Measurements from ENCODE around the gene SRPRA. TPM values are rescaled to one million over a fixed set of nuclear protein-coding genes. Genes with fewer than 3 reads are reported as not detected.
"Not testable (repeated sequence)": the region's sequence is repeated elsewhere in the genome, so short reads cannot be mapped to it uniquely, and the experiment has no call there.

SRPRA gene
- total RNA-seq, 2 experiments from 2014 or later: 153 to 158 TPM

- peak overlapping the region; percentile 94 for H3K27ac Mint-ChIP-seq
Measured at GRCh38 chr11:126267650-126268049, 1.0 kb downstream of the SRPRA start.

GRCh38 chr11:126265811-126266210, 2.9 kb downstream of the SRPRA start:
- H3K27me3 Mint-ChIP-seq: no peaks in the 10 kb centered on the region
- H3K27ac Mint-ChIP-seq: no peak overlapping the region
- H3K4me3 Mint-ChIP-seq: no peak overlapping the region
- H3K36me3 Mint-ChIP-seq: peaks cover 49% of the 10 kb centered on the region
- H3K9me3 Mint-ChIP-seq: no peaks in the 10 kb centered on the region
- peaks cover 35% of the 10 kb centered on the region for H3K4me1 Mint-ChIP-seq
- DNase-seq: no peak

More at GRCh38 chr11:126267650-126268049, 1.0 kb downstream of the SRPRA start:
- Mint-ChIP-seq H3K36me3 (peaks cover 52% of the 10 kb centered on the region), H3K4me3 (peak overlapping the region; percentile 97), H3K27me3 (no peaks in the 10 kb centered on the region), H3K4me1 (peaks cover 38% of the 10 kb centered on the region), H3K9me3 (no peaks in the 10 kb centered on the region)
- DNase-seq: no peak

DNA sequence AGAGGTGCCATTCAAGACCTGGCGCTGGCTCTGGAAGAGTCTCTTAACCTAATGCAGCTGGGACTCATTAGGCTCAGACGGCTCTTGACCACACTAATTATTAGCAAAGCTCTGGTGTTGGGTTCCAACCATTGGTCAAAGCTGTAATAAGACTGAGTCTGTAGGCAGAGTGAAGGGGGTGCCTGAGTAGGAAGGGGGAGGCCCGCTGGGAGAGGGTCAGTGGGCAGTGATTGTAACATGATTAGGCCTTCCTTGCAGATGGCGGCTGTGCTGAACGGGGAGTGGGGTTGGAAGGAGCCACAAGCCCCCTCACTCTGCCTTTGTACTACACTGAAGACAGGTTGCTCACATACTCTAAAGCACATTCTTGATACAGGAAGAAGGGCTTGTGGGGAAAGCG, 5.2 kb downstream of the SRPRA start:
- no peaks in the 10 kb centered on the region for H3K27me3 Mint-ChIP-seq
- DNase-seq: no peak
- H3K27ac Mint-ChIP-seq: no peak overlapping the region
- H3K36me3 Mint-ChIP-seq: peaks cover 48% of the 10 kb centered on the region
- H3K9me3 Mint-ChIP-seq: no peaks in the 10 kb centered on the region
- H3K4me3 Mint-ChIP-seq: no peak overlapping the region
- peaks cover 29% of the 10 kb centered on the region for H3K4me1 Mint-ChIP-seq

GRCh38 chr11:126262216-126262615, 6.5 kb downstream of the SRPRA start:
- DNase-seq: no peak
- H3K4me3 Mint-ChIP-seq: no peak overlapping the region
- H3K9me3 Mint-ChIP-seq: no peaks in the 10 kb centered on the region
- no peak overlapping the region for H3K27ac Mint-ChIP-seq
- H3K4me1 Mint-ChIP-seq: peaks cover 22% of the 10 kb centered on the region
- H3K36me3 Mint-ChIP-seq: peaks cover 37% of the 10 kb centered on the region
- H3K27me3 Mint-ChIP-seq: no peaks in the 10 kb centered on the region

GRCh38 chr11:126257764-126258163, 10.9 kb downstream of the SRPRA start:
- Mint-ChIP-seq H3K36me3 (peaks cover 10% of the 10 kb centered on the region), H3K27me3 (no peaks in the 10 kb centered on the region), H3K4me1 (peaks cover 6% of the 10 kb centered on the region), H3K4me3 (no peak overlapping the region), H3K27ac (no peak overlapping the region), H3K9me3 (no peaks in the 10 kb centered on the region)
- no peak for DNase-seq

DNA sequence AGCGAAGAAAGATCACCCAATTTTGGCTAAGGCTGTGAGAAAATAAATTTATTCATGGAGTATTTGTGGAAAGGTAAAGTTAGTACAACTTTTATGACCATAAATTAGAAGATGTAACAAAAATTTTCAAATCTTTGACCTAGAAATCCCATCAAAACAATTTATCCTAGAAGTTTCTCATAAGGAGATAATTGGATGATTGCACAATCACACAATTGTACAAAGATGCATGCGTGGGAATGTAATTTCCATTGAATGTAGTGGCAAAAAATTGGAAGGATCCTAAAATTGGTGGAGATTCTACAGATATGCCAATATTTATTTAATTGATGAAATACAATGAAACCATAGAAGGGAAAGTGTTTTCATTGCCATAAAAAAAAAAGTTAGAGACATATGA, 11.6 kb downstream of the SRPRA start:
- peaks cover 6% of the 10 kb centered on the region for H3K4me1 Mint-ChIP-seq
- no peak overlapping the region for H3K4me3 Mint-ChIP-seq
- no peaks in the 10 kb centered on the region for H3K27me3 Mint-ChIP-seq
- peaks cover 10% of the 10 kb centered on the region for H3K36me3 Mint-ChIP-seq
- no peaks in the 10 kb centered on the region for H3K9me3 Mint-ChIP-seq
- H3K27ac Mint-ChIP-seq: no peak overlapping the region
- DNase-seq: no peak

DNA sequence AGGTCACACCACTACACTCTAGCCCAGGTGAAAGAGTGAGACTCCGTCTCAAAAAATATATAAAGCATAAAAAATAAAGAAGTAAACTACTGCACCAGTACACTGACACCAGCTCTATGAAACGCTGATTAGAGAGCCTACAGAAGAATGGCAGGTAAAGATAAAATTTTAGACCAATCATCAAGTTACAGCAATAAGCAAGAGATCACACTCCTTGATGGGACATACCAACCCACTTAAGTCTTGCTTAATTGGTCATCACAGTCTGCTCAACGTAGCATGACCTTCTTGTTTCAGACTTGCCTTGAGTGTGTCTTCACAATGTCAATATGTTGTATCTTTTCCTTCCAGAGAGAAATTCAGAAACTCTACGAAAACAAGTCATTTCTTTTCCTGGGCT, 12.5 kb downstream of the SRPRA start:
- Mint-ChIP-seq H3K9me3 (no peaks in the 10 kb centered on the region), H3K27ac (no peak overlapping the region), H3K4me3 (no peak overlapping the region), H3K4me1 (peaks cover 6% of the 10 kb centered on the region), H3K27me3 (no peaks in the 10 kb centered on the region), H3K36me3 (peaks cover 10% of the 10 kb centered on the region)
- no peak for DNase-seq

DNA sequence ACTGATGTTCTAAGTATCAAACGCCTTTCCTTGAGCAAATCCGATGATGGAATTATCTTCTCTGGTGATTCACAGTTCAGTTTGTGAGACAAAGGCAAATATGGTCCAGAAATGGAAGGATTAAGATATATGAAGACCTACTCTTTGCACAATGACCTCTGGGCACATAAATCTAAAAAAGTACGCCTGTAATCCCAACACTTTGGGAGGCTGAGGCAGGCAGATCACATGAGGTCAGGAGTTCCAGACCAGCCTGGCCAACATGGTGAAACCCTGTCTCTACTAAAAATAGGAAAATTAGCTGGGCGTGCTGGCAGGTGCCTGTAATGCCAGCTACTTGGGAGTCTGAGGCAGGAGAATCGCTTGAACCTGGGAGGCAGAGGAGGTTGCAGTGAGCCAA, 13.2 kb downstream of the SRPRA start:
- H3K27me3 Mint-ChIP-seq, H3K9me3 Mint-ChIP-seq, H3K4me1 Mint-ChIP-seq, H3K4me3 Mint-ChIP-seq, H3K36me3 Mint-ChIP-seq, H3K27ac Mint-ChIP-seq, DNase-seq: not testable (repeated sequence)

GRCh38 chr11:126254819-126255218, 13.9 kb downstream of the SRPRA start:
- Mint-ChIP-seq H3K9me3 (no peaks in the 10 kb centered on the region), H3K4me1 (peaks cover 6% of the 10 kb centered on the region), H3K4me3 (no peak overlapping the region), H3K27me3 (no peaks in the 10 kb centered on the region), H3K36me3 (peaks cover 10% of the 10 kb centered on the region), H3K27ac (no peak overlapping the region)
- no peak for DNase-seq

GRCh38 chr11:126253265-126253664, 15.4 kb downstream of the SRPRA start:
- no peak overlapping the region for H3K27ac Mint-ChIP-seq
- H3K36me3 Mint-ChIP-seq: peaks cover 10% of the 10 kb centered on the region
- H3K27me3 Mint-ChIP-seq: no peaks in the 10 kb centered on the region
- H3K4me1 Mint-ChIP-seq: peaks cover 2% of the 10 kb centered on the region
- H3K4me3 Mint-ChIP-seq: no peak overlapping the region
- no peaks in the 10 kb centered on the region for H3K9me3 Mint-ChIP-seq
- no peak for DNase-seq

GRCh38 chr11:126246636-126247035, 22.1 kb downstream of the SRPRA start:
- Mint-ChIP-seq H3K4me1 (peaks cover 3% of the 10 kb centered on the region), H3K9me3 (no peaks in the 10 kb centered on the region), H3K36me3 (peaks cover 11% of the 10 kb centered on the region), H3K4me3 (no peak overlapping the region), H3K27me3 (no peaks in the 10 kb centered on the region), H3K27ac (no peak overlapping the region)
- DNase-seq: no peak

- peaks cover 7% of the 10 kb centered on the region for H3K36me3 Mint-ChIP-seq
- no peaks in the 10 kb centered on the region for H3K27me3 Mint-ChIP-seq
- no peaks in the 10 kb centered on the region for H3K9me3 Mint-ChIP-seq
Measured at GRCh38 chr11:126233391-126233790, 35.3 kb downstream of the SRPRA start.

DNA sequence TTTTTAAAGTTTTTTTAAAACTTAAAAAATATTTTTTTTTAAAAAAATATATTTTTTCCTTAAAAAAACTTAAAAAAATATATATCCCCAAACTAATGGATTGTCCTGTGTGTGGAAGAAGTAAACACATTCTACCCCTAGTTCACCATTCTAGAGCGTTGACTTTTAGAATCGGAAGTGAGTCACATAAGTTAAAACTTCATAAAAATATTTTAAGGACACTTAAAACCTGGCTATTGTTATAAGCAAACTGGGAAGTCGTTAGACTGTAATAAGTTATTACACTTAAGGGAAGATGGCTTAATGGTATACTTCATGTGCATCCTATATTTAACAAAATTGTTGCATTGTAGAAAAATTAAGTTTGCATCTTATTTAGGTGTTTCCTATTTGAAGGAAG, 36.0 kb downstream of the SRPRA start:
- no peak for DNase-seq
- Mint-ChIP-seq H3K27me3 (no peaks in the 10 kb centered on the region), H3K36me3 (peaks cover 4% of the 10 kb centered on the region), H3K4me1 (peaks cover 3% of the 10 kb centered on the region), H3K27ac (no peak overlapping the region), H3K4me3 (no peak overlapping the region), H3K9me3 (no peaks in the 10 kb centered on the region)

More at GRCh38 chr11:126233391-126233790, 35.3 kb downstream of the SRPRA start:
- H3K27ac Mint-ChIP-seq: no peak overlapping the region
- no peak overlapping the region for H3K4me3 Mint-ChIP-seq
- no peak for DNase-seq
- peaks cover 3% of the 10 kb centered on the region for H3K4me1 Mint-ChIP-seq

- Mint-ChIP-seq H3K9me3 (no peaks in the 10 kb centered on the region), H3K4me1 (peaks cover 3% of the 10 kb centered on the region), H3K4me3 (no peak overlapping the region), H3K27me3 (no peaks in the 10 kb centered on the region), H3K36me3 (peaks cover 4% of the 10 kb centered on the region), H3K27ac (no peak overlapping the region)
- no peak for DNase-seq
Measured at GRCh38 chr11:126231725-126232459, 36.8 kb downstream of the SRPRA start.

DNA sequence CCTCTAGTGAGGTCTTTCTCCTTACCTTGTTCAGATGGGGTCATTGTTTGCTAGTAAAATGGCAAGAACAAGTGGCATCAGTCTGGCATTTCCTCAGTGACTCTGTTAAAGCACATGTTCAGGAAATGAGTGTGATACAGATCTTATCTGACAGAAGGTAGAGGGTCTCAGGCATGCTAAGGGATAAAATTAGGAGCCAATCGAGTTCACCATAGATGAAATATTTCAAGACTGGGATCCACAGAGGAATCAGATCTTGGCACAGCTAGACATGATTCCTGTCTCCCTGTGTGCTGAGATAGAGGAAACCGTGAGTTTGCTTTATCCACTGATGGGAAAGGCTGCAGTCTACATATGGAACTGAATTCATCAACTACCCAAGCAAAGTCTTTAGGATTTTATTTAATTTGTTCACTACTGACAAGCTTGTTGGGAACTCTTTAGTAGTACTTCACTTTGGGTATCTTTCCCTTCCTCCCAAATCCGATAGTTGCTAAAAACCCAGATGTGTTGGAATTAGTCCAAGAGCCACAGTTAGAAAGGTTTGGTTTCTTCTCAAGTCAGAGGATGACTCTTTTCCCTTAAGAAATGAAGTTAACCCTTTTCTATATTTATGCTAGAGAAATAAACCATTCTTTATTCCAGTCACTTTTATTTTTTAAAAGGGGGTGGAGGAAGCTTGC, 38.7 kb downstream of the SRPRA start:
- no peaks in the 10 kb centered on the region for H3K9me3 Mint-ChIP-seq
- H3K4me1 Mint-ChIP-seq: peaks cover 3% of the 10 kb centered on the region
- peaks cover 11% of the 10 kb centered on the region for H3K36me3 Mint-ChIP-seq
- H3K4me3 Mint-ChIP-seq: no peak overlapping the region
- no peak for DNase-seq
- no peak overlapping the region for H3K27ac Mint-ChIP-seq
- H3K27me3 Mint-ChIP-seq: no peaks in the 10 kb centered on the region

Data from activated naive CD8-positive, alpha-beta T cell treated with anti-CD3 and anti-CD28 coated beads for 36 hours (primary cell).